SK-N-SH (cell line): ENCODE measurements around the gene FASLG. TPM values are rescaled to one million over a fixed set of nuclear protein-coding genes. Genes with fewer than 3 reads are reported as not detected.

Experiments used
- CTCF ChIA-PET: fragments of 300-600, 350-600 bp; formaldehyde crosslinking; extraction: SDS; loops from one replicate; lab custom pipeline; 2021; lab: Yijun Ruan, JAX
- POLR2A ChIA-PET: fragments of 350-600 bp; sonication (Branson Sonifier 250); formaldehyde crosslinking; extraction: SDS; loops from one replicate; lab custom pipeline; 2020; ENCODE audit warnings: antibody characterized with exemption, inconsistent platforms; lab: Yijun Ruan, JAX
- DNase-seq: peaks from one replicate; pipeline ENCODE4 v3.0.0; 2012
- H2AFZ ChIP-seq: fragments of 200-600 bp; sonication (generic); 2 replicates; pipeline ENCODE4 v1.8.1; 2016; ENCODE audit warnings: antibody characterized with exemption, mild to moderate bottlenecking, low read depth
- H3F3A ChIP-seq: fragments of 200-600 bp; sonication (generic); replicated peaks from 2 replicates; pipeline ENCODE3; 2016; ENCODE audit warnings: antibody characterized with exemption, mild to moderate bottlenecking; ENCODE audit not compliant: insufficient read depth
- H3K27ac ChIP-seq, 2 experiments: fragments of 200-500 bp in 1 of 2; fragments of 200-600 bp in 1 of 2; sonication (Bioruptor generic) in 1 of 2; sonication (generic), shearing (Covaris generic) in 1 of 2; 2 replicates each; pipeline versions ENCODE4 v1.5.1 to v1.6.1; 2014 to 2016; ENCODE audit warnings: low read depth in 2 of 2, inconsistent platforms in 1 of 2, low read length in 1 of 2, mild to moderate bottlenecking in 1 of 2, mixed read lengths in 1 of 2
- H3K27me3 ChIP-seq: fragments of 200-600 bp; sonication (generic), shearing (Covaris generic); 2 replicates; pipeline ENCODE4 v1.6.1; 2016; ENCODE audit warnings: mixed run types; ENCODE audit not compliant: insufficient read depth
- H3K36me3 ChIP-seq, 2 experiments: fragments of 200-500 bp in 1 of 2; fragments of 200-600 bp in 1 of 2; sonication (Bioruptor generic) in 1 of 2; sonication (generic) in 1 of 2; replicated peaks in 1 of 2; 2 replicates each; pipeline versions ENCODE3 to v1.5.1; 2014 to 2016; ENCODE audit warnings: low read length in 1 of 2, mild to moderate bottlenecking in 1 of 2; ENCODE audit not compliant: insufficient read depth in 2 of 2, control insufficient read depth in 1 of 2
- H3K4me1 ChIP-seq, 2 experiments: fragments of 200-500 bp in 1 of 2; fragments of 200-600 bp in 1 of 2; sonication (Bioruptor generic) in 1 of 2; sonication (generic), shearing (Covaris generic) in 1 of 2; 2 replicates each; pipeline versions ENCODE4 v1.5.1 to v1.6.1; 2014 to 2016; ENCODE audit warnings: low read depth in 1 of 2, low read length in 1 of 2, mixed run types in 1 of 2; ENCODE audit not compliant: insufficient read depth in 2 of 2, control insufficient read depth in 1 of 2
- H3K4me2 ChIP-seq: fragments of 200-600 bp; sonication (generic), shearing (Covaris generic); 2 replicates; pipeline ENCODE4 v1.6.1; 2017; ENCODE audit warnings: mixed run types
- H3K4me3 ChIP-seq, 2 experiments: fragments of 200-500 bp in 1 of 2; fragments of 200-600 bp in 1 of 2; sonication (Bioruptor generic) in 1 of 2; sonication (generic), shearing (Covaris generic) in 1 of 2; 2 replicates each; pipeline versions ENCODE4 v1.5.1 to v1.8.1; 2014 to 2016; ENCODE audit warnings: low read depth in 2 of 2, inconsistent platforms in 1 of 2, low read length in 1 of 2, mild to moderate bottlenecking in 1 of 2, mixed read lengths in 1 of 2, moderate library complexity in 1 of 2
- H3K79me2 ChIP-seq: fragments of 200-600 bp; sonication (generic); 2 replicates; pipeline ENCODE4 v1.8.1; 2017; ENCODE audit warnings: mild to moderate bottlenecking; ENCODE audit not compliant: insufficient read depth
- H3K9ac ChIP-seq: fragments of 200-600 bp; sonication (generic); 2 replicates; pipeline ENCODE4 v1.6.1; 2017; ENCODE audit warnings: mixed run types
- H3K9me2 ChIP-seq: fragments of 200-600 bp; sonication (generic); 2 replicates; pipeline ENCODE4 v1.6.1; 2017; ENCODE audit warnings: mixed run types
- H3K9me3 ChIP-seq: fragments of 200-600 bp; sonication (generic); 2 replicates; pipeline ENCODE4 v1.6.1; 2017; ENCODE audit warnings: mixed run types, mild to moderate bottlenecking, moderate library complexity
- H4K20me1 ChIP-seq: fragments of 200-600 bp; sonication (generic); 2 replicates; pipeline ENCODE4 v1.6.1; 2017; ENCODE audit warnings: mild to moderate bottlenecking, mixed run types; ENCODE audit not compliant: insufficient read depth
- CHD2 ChIP-seq: fragments of 150-350 bp; IDR thresholded peaks from 2 replicates; pipeline ENCODE4 v1.6.1; 2018; ENCODE audit warnings: low read length; ENCODE audit not compliant: partially characterized antibody
- ELF1 ChIP-seq: IDR thresholded peaks from 2 replicates; pipeline ENCODE4 v1.4.0; 2012
- EP300 ChIP-seq, 2 experiments: IDR thresholded peaks; 2 replicates each; pipeline versions ENCODE4 v1.4.0 to v1.6.1; 2012; ENCODE audit warnings: borderline replicate concordance in 1 of 2, low read depth in 1 of 2, low read length in 1 of 2
- EZH2phosphoT487 ChIP-seq: fragments of 200-600 bp; sonication (generic); IDR thresholded peaks from 2 replicates; pipeline ENCODE4 v1.6.1; 2017; ENCODE audit warnings: low read depth, mixed run types, mild to moderate bottlenecking, antibody characterized with exemption, moderate library complexity, borderline replicate concordance
- FOSL2 ChIP-seq: IDR thresholded peaks from 2 replicates; pipeline ENCODE4 v1.4.0; 2012; ENCODE audit warnings: low read depth, mild to moderate bottlenecking, moderate library complexity, borderline replicate concordance
- FOXJ3 ChIP-seq: sonication (generic); formaldehyde crosslinking; IDR thresholded peaks from 2 replicates; pipeline ENCODE4 v1.5.1; 2020; ENCODE audit warnings: mild to moderate bottlenecking, missing genetic modification reagents
- FOXM1 ChIP-seq: IDR thresholded peaks from 2 replicates; pipeline ENCODE4 v1.4.0; 2012; ENCODE audit warnings: low read depth, mild to moderate bottlenecking
- MAX ChIP-seq: IDR thresholded peaks from 2 replicates; pipeline ENCODE4 v1.4.0; 2012; ENCODE audit warnings: low read depth
- MEF2A ChIP-seq: IDR thresholded peaks from 2 replicates; pipeline ENCODE4 v1.4.0; 2012; ENCODE audit warnings: low read depth, borderline replicate concordance
- MXI1 ChIP-seq: IDR thresholded peaks from 2 replicates; pipeline ENCODE4 v1.6.1; 2012; ENCODE audit warnings: mild to moderate bottlenecking, low read depth, low read length, improper control_type of control experiment
- NRF1 ChIP-seq: IDR thresholded peaks from 2 replicates; pipeline ENCODE4 v1.6.1; 2012; ENCODE audit warnings: low read depth, mild to moderate bottlenecking, low read length
- RCOR1 ChIP-seq: fragments of 150-350 bp; IDR thresholded peaks from 2 replicates; pipeline ENCODE4 v1.6.1; 2017; ENCODE audit warnings: antibody characterized with exemption, low read length
- RFX5 ChIP-seq: IDR thresholded peaks from 2 replicates; pipeline ENCODE4 v1.6.1; 2012; ENCODE audit warnings: mild to moderate bottlenecking, improper control_type of control experiment, low read length
- SIN3A ChIP-seq: IDR thresholded peaks from 2 replicates; pipeline ENCODE4 v1.6.1; 2012; ENCODE audit warnings: low read depth, mild to moderate bottlenecking, low read length, moderate library complexity, borderline replicate concordance
- SMC3 ChIP-seq: IDR thresholded peaks from 2 replicates; pipeline ENCODE4 v1.6.1; 2012; ENCODE audit warnings: low read depth, low read length, improper control_type of control experiment
- TEAD4 ChIP-seq: IDR thresholded peaks from 2 replicates; pipeline ENCODE4 v1.4.0; 2012; ENCODE audit warnings: mild to moderate bottlenecking, borderline replicate concordance; ENCODE audit not compliant: insufficient read depth
- WGBS: methylation state at CpG from one replicate; pipeline ENCODE4 v1.1.6; 2017; ENCODE audit warnings: low lambda C conversion rate; 5-methylcytosine and 5-hydroxymethylcytosine counted together
- polyA plus RNA-seq, 3 experiments: library from polyadenylated mRNA; depleted of rRNA; stranded (reverse); fragments of >200 nt; gene quantifications; 2 replicates each; pipeline ENCODE4 v1.2.3, GENCODE V29; 2012
- TF ChIP-seq, protein P1 (sequence below): IDR thresholded peaks from 2 replicates; pipeline ENCODE4 v1.6.1; 2012; ENCODE audit warnings: mild to moderate bottlenecking, low read depth, low read length, moderate library complexity
- TF ChIP-seq, protein P2 (sequence below): fragments of 150-350 bp; IDR thresholded peaks from 2 replicates; pipeline ENCODE4 v1.6.1; 2016; ENCODE audit warnings: mild to moderate bottlenecking, low read depth, low read length

FASLG gene
- polyA plus RNA-seq, 1 of the 3 experiments (the other 2 are of a cell fraction): not detected

DNA sequence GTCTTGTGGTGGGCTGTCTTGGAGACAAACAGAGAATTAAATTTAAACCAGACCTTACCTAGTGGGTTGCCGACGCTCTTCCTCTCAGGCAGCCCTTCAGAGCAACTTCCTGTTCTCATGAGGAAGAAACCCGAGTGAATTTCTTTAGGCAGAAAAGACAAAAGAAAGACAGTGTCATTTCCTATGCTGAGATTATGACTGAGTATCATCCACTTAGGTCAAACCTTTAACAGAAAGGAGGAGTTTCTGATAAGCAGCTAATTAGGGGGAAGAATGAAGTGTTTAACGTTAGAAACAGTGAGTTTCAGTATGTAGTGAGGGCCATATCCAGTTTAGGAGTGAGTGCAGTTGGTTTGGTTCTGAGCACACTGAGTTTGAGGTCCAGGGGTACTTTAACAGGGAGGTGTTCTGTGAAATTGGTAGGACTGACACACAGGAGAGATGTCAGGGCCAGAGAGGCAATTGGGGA is 38.7 kb downstream of the FASLG start:
- Histone ChIP-seq H3K36me3 (no peaks in the 10 kb centered on the region), H3K4me1 (peaks cover 0 to 14% of the 10 kb centered on the region in 2 experiments; a peak in 3 of 4 replicates), H3K9ac (no peak overlapping the region), H3K4me2 (no peak overlapping the region), H3K4me3 (no peak overlapping the region), H3K27me3 (no peaks in the 10 kb centered on the region), H3F3A (peaks cover 11% of the 10 kb centered on the region), H3K9me2 (no peaks in the 10 kb centered on the region), H2AFZ (peak overlapping the region; percentile 36; the same call in 1 of the 2 replicates), H3K9me3 (no peaks in the 10 kb centered on the region), H3K79me2 (no peaks in the 10 kb centered on the region), H4K20me1 (no peaks in the 10 kb centered on the region), H3K27ac (no peak overlapping the region)
- no peak for DNase-seq
- TF ChIP-seq FOSL2 (no peak), FOXM1 (no peak), MXI1 (no peak), RFX5 (no peak), MEF2A (no peak), NRF1 (no peak), EZH2phosphoT487 (no peak), ELF1 (no peak), SIN3A (no peak), MAX (no peak), EP300 (IDR thresholded peaks at IDR 0.05; ENCODE audit: borderline replicate concordance in 1 of 2, low read depth in 1 of 2, low read length in 1 of 2) (no peak), TEAD4 (no peak), RCOR1 (no peak), CHD2 (no peak), FOXJ3 (CRISPR knock-in tag) (no peak), SMC3 (no peak)
- TF ChIP-seq, protein P1, sequence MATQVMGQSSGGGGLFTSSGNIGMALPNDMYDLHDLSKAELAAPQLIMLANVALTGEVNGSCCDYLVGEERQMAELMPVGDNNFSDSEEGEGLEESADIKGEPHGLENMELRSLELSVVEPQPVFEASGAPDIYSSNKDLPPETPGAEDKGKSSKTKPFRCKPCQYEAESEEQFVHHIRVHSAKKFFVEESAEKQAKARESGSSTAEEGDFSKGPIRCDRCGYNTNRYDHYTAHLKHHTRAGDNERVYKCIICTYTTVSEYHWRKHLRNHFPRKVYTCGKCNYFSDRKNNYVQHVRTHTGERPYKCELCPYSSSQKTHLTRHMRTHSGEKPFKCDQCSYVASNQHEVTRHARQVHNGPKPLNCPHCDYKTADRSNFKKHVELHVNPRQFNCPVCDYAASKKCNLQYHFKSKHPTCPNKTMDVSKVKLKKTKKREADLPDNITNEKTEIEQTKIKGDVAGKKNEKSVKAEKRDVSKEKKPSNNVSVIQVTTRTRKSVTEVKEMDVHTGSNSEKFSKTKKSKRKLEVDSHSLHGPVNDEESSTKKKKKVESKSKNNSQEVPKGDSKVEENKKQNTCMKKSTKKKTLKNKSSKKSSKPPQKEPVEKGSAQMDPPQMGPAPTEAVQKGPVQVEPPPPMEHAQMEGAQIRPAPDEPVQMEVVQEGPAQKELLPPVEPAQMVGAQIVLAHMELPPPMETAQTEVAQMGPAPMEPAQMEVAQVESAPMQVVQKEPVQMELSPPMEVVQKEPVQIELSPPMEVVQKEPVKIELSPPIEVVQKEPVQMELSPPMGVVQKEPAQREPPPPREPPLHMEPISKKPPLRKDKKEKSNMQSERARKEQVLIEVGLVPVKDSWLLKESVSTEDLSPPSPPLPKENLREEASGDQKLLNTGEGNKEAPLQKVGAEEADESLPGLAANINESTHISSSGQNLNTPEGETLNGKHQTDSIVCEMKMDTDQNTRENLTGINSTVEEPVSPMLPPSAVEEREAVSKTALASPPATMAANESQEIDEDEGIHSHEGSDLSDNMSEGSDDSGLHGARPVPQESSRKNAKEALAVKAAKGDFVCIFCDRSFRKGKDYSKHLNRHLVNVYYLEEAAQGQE: no peak
- TF ChIP-seq, protein P2, sequence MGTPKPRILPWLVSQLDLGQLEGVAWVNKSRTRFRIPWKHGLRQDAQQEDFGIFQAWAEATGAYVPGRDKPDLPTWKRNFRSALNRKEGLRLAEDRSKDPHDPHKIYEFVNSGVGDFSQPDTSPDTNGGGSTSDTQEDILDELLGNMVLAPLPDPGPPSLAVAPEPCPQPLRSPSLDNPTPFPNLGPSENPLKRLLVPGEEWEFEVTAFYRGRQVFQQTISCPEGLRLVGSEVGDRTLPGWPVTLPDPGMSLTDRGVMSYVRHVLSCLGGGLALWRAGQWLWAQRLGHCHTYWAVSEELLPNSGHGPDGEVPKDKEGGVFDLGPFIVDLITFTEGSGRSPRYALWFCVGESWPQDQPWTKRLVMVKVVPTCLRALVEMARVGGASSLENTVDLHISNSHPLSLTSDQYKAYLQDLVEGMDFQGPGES: no peak
- POLR2A ChIA-PET: no interaction called here
- CTCF ChIA-PET: no interaction called here
- WGBS: 40% methylated on average over 4 of the region's 4 CpGs
